Bronchial epithelial cell (primary cell): ENCODE data around the gene NUB1. TPM values are rescaled to one million over a fixed set of nuclear protein-coding genes. Genes with fewer than 3 reads are reported as not detected.
A peak's percentile ranks its signal among the peaks of the same experiment; 100 is the strongest.

Source experiments
- DNase-seq: peaks from one replicate; pipeline ENCODE4 v3.0.0-alpha.2; 2010; ENCODE audit warnings: low read depth
- FAIRE-seq: peaks from 2 replicates; lab custom pipeline; 2011; peaks lifted over from hg19 to GRCh38; lab: Jason Lieb, UNC
- H3K27me3 ChIP-seq: 2 replicates; pipeline ENCODE4 v1.5.1; 2011; ENCODE audit warnings: low read length; ENCODE audit not compliant: control insufficient read depth, insufficient read depth
- H3K36me3 ChIP-seq: 2 replicates; pipeline ENCODE4 v1.5.1; 2011; ENCODE audit warnings: low read length; ENCODE audit not compliant: control insufficient read depth, insufficient read depth
- H3K4me3 ChIP-seq: 2 replicates; pipeline ENCODE4 v1.5.1; 2011; ENCODE audit warnings: mild to moderate bottlenecking, low read depth, low read length, control low read depth
- total RNA-seq: library from RNA; depleted of rRNA; stranded (reverse); fragments of >200 nt; gene quantifications from 2 replicates; pipeline ENCODE4 v1.2.1, GENCODE V29; 2014
- TF ChIP-seq, protein P1 (sequence below): IDR thresholded peaks from 2 replicates; pipeline ENCODE4 v1.5.1; 2011; ENCODE audit warnings: mild to moderate bottlenecking, moderate library complexity, low read length, control low read depth, inconsistent platforms; ENCODE audit not compliant: insufficient read depth, severe bottlenecking

Gene NUB1, protein sequence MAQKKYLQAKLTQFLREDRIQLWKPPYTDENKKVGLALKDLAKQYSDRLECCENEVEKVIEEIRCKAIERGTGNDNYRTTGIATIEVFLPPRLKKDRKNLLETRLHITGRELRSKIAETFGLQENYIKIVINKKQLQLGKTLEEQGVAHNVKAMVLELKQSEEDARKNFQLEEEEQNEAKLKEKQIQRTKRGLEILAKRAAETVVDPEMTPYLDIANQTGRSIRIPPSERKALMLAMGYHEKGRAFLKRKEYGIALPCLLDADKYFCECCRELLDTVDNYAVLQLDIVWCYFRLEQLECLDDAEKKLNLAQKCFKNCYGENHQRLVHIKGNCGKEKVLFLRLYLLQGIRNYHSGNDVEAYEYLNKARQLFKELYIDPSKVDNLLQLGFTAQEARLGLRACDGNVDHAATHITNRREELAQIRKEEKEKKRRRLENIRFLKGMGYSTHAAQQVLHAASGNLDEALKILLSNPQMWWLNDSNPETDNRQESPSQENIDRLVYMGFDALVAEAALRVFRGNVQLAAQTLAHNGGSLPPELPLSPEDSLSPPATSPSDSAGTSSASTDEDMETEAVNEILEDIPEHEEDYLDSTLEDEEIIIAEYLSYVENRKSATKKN
- 30.0 and 34.0 TPM in 2 replicates for total RNA-seq

DNA sequence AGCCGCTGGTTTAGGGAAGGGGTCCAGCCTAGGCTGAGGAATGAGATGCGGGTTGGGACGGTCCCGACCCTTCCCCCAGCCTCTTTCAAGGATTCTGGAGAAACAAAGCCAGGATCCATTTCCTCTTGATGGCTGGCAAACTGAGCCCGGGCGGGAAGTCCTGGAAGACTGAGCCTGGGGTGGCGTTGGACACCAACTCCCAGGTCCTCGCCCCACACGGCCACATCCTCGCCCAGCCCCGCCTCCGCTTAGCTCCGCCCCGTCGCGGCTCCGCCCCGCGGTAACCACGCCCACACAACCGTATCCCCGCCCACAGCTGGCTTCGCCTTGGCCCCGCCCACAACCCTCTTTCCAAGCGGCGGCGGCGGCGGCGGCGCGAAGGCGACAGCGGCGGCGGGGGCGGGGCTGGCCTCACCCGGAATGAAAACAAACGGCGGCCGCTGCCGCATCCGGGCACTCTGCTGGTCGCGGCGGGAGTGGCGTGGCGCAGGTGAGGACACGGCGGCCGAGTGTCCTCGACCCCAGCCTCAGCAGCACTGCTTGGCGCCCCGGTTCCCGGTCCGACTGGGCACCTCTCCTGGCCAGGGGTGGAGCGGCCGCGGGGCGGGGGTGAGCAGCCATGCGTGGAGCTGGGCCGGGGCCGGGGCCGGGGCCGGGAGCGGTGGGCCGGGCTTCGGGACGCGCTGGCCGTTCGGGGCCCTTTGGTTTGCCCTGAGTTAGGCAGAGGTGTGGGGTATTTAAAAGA is at the start of gene NUB1:
NUB1 (plus strand) TSS at position 456 of the 745 bp plus-strand sequence. CDS start 3,538 bp downstream, outside the sequence.
- TF ChIP-seq, protein P1, sequence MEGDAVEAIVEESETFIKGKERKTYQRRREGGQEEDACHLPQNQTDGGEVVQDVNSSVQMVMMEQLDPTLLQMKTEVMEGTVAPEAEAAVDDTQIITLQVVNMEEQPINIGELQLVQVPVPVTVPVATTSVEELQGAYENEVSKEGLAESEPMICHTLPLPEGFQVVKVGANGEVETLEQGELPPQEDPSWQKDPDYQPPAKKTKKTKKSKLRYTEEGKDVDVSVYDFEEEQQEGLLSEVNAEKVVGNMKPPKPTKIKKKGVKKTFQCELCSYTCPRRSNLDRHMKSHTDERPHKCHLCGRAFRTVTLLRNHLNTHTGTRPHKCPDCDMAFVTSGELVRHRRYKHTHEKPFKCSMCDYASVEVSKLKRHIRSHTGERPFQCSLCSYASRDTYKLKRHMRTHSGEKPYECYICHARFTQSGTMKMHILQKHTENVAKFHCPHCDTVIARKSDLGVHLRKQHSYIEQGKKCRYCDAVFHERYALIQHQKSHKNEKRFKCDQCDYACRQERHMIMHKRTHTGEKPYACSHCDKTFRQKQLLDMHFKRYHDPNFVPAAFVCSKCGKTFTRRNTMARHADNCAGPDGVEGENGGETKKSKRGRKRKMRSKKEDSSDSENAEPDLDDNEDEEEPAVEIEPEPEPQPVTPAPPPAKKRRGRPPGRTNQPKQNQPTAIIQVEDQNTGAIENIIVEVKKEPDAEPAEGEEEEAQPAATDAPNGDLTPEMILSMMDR: no peak
- Histone ChIP-seq H3K36me3 (peaks cover 3% of the 10 kb centered on the region), H3K27me3 (no peaks in the 10 kb centered on the region), H3K4me3 (peak within 1 kb of the TSS; percentile 62)
- FAIRE-seq (no peak), DNase-seq (peak; percentile 50)

DNA sequence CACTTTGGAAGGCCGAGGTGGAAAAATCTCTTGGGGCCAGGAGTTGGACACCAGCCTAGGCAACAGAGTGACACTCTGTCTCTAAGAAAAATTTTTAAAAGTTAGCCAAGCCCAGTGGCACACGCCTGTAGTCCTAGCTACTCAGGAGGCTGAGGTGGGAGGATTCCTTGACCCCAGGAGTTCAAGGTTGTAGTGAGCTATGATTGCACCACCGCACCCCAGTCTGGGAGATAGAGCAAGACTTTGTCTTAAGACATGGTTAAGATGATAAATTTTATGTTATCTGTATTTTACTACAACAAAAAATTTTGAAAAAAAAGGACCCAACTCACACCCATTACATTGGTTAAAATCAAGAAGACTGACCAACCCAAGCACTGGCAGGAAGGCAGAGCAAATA is 48.8 kb upstream of the NUB1 start:
- FAIRE-seq: no peak
- TF ChIP-seq, protein P1: no peak
- Histone ChIP-seq H3K27me3 (peaks cover 1% of the 10 kb centered on the region), H3K4me3 (no peak overlapping the region), H3K36me3 (no peaks in the 10 kb centered on the region)
- DNase-seq: no peak

DNA sequence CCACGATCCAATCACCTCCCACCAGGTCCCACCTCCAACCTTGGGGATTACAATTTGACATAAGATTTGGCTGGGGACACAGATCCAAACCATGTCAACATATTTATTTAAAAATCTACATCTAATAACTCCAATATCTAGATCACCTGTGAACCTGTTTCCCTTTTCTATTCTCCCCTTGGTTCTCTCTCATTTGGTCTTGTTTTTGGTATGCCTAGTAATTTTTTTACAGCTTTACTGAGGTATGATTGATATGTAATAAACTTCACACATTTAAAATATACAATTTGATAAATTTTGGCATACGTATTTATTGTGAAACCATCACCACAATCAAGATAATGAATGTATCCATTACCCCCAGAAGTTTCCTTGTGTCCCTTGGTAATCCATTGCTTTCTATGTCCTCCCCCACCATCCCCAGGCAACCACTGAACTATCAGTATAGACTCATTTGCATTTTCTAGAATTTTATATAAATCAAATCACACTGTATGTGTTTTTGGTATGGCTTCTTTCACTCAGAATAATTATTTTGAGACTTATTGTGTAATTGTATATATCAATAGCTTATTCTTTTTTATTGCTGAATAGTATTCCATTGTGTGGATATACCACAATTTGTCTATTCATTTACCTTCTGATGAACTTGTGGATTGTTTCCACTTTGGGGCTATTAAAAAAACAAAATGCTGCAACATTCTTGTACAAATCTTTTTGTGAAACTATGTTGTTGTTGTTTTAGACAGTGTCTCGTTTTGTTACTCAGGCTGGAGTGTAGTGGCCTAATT is 45.2 kb upstream of the NUB1 start:
- Histone ChIP-seq H3K36me3 (no peaks in the 10 kb centered on the region), H3K27me3 (no peaks in the 10 kb centered on the region), H3K4me3 (no peak overlapping the region)
- TF ChIP-seq, protein P1: no peak
- DNase-seq (no peak), FAIRE-seq (no peak)

DNA sequence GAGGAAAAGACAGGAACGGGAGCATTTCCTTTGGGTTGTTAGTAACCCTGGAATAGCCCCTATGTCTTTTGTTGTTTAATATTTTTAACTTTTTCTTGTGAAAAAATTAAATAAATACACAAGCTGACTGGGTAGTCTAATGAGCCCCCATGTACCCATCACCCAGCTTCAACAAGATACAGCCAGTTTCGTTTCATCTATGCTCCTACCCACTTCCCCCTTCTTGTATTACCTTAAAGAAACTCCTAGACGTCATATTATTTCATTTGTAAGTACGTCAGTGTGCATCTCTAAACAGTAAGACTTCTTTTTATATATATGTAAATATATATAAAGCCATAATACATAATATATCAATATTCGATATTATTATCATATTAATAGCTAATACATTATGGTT is 42.8 kb upstream of the NUB1 start:
- Histone ChIP-seq H3K36me3 (no peaks in the 10 kb centered on the region), H3K27me3 (no peaks in the 10 kb centered on the region), H3K4me3 (no peak overlapping the region)
- TF ChIP-seq, protein P1: no peak
- FAIRE-seq (no peak), DNase-seq (no peak)

DNA sequence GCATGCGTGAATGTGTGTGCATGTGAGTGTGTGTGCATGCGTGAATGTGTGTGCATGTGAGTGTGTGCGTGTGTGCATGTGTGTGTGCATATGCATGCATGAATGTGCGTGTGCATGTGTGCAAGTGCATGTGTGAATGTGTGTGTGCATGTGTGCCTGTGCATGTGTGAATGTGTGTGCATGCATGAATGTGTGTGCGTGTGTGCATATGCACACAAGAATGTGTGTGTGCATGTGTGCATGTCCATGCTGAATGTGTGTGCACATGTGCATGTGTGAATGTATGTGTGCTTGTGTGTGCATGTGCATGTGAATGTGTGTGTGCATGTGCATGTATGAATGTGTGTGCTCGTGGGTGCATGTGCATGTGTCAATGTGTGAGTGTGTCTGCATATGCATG is 42.1 kb upstream of the NUB1 start:
- no peaks in the 10 kb centered on the region for H3K27me3 ChIP-seq
- no peak overlapping the region for H3K4me3 ChIP-seq
- TF ChIP-seq, protein P1: no peak
- DNase-seq: no peak
- FAIRE-seq: peak; percentile 99
- no peaks in the 10 kb centered on the region for H3K36me3 ChIP-seq
